ENCODE results near the gene SPRY2. TPM values are rescaled to one million over a fixed set of nuclear protein-coding genes. Genes with fewer than 3 reads are reported as not detected.

The SPRY2 gene
- total RNA-seq, 4 donors from 2014 or later: 44.3 to 46.1 (median 44.7) TPM

DNA sequence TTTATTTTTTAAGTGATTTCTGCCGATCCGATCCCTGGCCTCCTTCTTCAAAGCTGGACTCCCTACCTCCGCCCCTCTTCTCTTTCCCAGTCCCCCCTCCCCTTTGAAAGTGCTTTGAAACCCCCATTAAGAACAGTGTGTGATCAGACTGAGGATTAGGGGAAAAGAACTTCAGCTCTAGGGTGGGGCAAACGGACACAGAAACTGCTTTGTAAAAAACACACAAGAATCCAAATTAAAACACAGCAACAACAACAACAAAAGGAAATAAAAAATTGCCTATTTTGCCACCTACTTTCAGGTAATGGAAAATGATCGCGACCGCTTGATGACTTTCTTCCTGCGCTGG, 1.4 kb downstream of the SPRY2 start:
- 0% methylated on average over 8 of the region's 8 CpGs for WGBS
- Histone ChIP-seq H3K27ac (replicated peaks in 1 of 4) (peak overlapping the region; percentile 89 to 94 (median 91)), H3K9me3 (no peaks in the 10 kb centered on the region), H3K27me3 (no peaks in the 10 kb centered on the region), H3K36me3 (peaks cover 8 to 30% (median 13%) of the 10 kb centered on the region in 4 donors), H3K4me3 (peak overlapping the region; percentile 79 to 96 (median 88)), H3K4me1 (peaks cover 21 to 42% (median 37%) of the 10 kb centered on the region in 4 donors)
- no peak for DNase-seq (ENCODE audit: extremely low spot score)
- TF ChIP-seq POLR2A (IDR thresholded peaks at IDR 0.05; ENCODE audit: low read depth) (no peak), EP300 (IDR thresholded peaks at IDR 0.05) (no peak), POLR2AphosphoS5 (IDR thresholded peaks at IDR 0.05) (no peak)
- TF ChIP-seq, protein P1, sequence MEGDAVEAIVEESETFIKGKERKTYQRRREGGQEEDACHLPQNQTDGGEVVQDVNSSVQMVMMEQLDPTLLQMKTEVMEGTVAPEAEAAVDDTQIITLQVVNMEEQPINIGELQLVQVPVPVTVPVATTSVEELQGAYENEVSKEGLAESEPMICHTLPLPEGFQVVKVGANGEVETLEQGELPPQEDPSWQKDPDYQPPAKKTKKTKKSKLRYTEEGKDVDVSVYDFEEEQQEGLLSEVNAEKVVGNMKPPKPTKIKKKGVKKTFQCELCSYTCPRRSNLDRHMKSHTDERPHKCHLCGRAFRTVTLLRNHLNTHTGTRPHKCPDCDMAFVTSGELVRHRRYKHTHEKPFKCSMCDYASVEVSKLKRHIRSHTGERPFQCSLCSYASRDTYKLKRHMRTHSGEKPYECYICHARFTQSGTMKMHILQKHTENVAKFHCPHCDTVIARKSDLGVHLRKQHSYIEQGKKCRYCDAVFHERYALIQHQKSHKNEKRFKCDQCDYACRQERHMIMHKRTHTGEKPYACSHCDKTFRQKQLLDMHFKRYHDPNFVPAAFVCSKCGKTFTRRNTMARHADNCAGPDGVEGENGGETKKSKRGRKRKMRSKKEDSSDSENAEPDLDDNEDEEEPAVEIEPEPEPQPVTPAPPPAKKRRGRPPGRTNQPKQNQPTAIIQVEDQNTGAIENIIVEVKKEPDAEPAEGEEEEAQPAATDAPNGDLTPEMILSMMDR (IDR thresholded peaks at IDR 0.05): no peak
- intact Hi-C loops (cut with DNase I): loop anchor here (10.0 kb wide), 1 partner anchor 935 kb away; the partner anchor contains the start of gene RBM26

DNA sequence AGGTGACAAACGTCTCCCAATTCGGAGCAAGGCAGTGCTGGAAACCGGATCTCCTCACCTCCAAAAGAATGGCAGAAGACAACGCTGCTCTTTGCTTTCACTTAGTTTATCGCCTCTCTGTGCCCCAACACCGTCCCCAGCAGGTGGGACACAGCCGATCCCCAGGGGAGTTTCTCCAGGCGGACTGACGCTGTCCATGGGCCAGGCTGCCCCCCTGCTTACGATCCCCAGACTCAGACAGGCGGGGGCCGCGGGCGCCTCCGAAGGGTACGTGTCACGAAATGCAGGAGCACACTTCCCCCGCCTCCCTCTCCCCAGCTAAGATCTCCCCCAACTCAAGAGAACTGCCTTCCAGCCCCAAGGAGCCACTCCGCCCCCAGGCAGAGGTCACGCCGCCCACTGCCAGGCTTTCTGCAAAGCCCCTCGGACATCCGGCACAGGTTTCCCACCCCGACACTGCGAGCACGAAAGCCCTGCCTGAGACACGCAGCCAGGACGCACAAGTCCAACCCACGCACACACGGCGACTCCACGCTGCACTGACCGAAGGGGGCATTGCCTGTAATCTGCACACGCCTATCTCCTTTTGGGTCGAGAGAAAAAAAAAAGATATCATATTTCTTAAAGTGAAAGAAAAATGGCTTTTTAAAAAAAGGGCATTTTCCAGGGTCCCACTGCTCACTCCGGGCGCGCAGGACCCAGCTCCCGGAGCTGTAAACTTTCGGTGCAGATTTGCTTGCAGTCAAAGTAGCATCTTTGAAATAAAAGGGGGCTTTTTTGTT, 2.0 kb downstream of the SPRY2 start:
- Histone ChIP-seq H3K36me3 (peaks cover 8 to 34% (median 13%) of the 10 kb centered on the region in 4 donors), H3K27me3 (no peaks in the 10 kb centered on the region), H3K27ac (replicated peaks in 1 of 4) (peak overlapping the region; percentile 89 to 94 (median 91)), H3K4me3 (peak overlapping the region; percentile 79 to 96 (median 88)), H3K4me1 (peaks cover 21 to 42% (median 37%) of the 10 kb centered on the region in 4 donors), H3K9me3 (no peaks in the 10 kb centered on the region)
- intact Hi-C loops (cut with DNase I): loop anchor here (10.0 kb wide), 1 partner anchor 934 kb away; the partner anchor contains the start of gene RBM26
- under 1% methylated on average over 26 of the region's 40 CpGs for WGBS
- DNase-seq (ENCODE audit: extremely low spot score): peak; percentile 93
- TF ChIP-seq EP300 (IDR thresholded peaks at IDR 0.05) (no peak), POLR2AphosphoS5 (IDR thresholded peaks at IDR 0.05) (peak; percentile 69 to 71), POLR2A (IDR thresholded peaks at IDR 0.05; ENCODE audit: low read depth) (no peak)
- TF ChIP-seq, protein P1 (IDR thresholded peaks at IDR 0.05): peak in 1 of 3 experiments; percentile 18

- intact Hi-C loops (cut with DNase I): loop anchor here (10.0 kb wide), 1 partner anchor 933 kb away; the partner anchor contains the start of gene RBM26
- H3K4me3 ChIP-seq: peak overlapping the region; percentile 79 to 96 (median 88)
- peaks cover 8 to 49% (median 19%) of the 10 kb centered on the region in 4 donors for H3K36me3 ChIP-seq
- 80% methylated on average over 25 of the region's 26 CpGs for WGBS
- peak overlapping the region; percentile 89 to 94 (median 91) for H3K27ac ChIP-seq (replicated peaks in 1 of 4)
- no peak for DNase-seq (ENCODE audit: extremely low spot score)
- no peaks in the 10 kb centered on the region for H3K27me3 ChIP-seq
- peaks cover 14 to 35% (median 29%) of the 10 kb centered on the region in 4 donors for H3K4me1 ChIP-seq
- no peak for TF ChIP-seq POLR2AphosphoS5 (IDR thresholded peaks at IDR 0.05)
- no peak for TF ChIP-seq POLR2A (IDR thresholded peaks at IDR 0.05; ENCODE audit: low read depth)
- TF ChIP-seq, protein P1 (IDR thresholded peaks at IDR 0.05): no peak
- TF ChIP-seq EP300 (IDR thresholded peaks at IDR 0.05): no peak
- no peaks in the 10 kb centered on the region for H3K9me3 ChIP-seq
Observed at GRCh38 chr13:80337288-80338081, 3.4 kb downstream of the SPRY2 start.

DNA sequence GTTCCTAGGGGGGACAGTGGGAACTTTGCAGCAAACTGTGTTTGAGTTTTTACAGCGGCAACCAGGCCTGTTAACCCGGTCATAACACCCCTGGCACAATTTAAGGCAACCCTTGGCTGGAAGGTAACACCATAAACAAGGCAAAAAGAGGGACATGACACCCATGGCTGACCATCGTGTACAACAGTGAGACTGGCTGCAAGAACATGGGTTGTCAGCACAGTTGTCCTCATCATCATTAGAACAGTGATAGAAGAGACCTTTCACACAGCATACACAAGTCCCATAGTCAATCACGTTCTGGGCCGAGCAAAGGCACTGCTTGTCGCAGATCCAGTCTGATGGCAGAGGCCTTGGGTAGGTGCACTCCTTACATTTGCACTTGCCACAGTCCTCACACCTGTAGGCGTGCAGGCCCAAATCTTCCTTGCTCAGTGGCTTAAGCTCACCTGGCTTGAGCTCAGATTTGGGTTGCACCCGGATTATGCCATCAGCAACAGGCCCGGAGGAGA, 4.1 kb downstream of the SPRY2 start:
- H3K27me3 ChIP-seq: no peaks in the 10 kb centered on the region
- DNase-seq (ENCODE audit: extremely low spot score): no peak
- no peaks in the 10 kb centered on the region for H3K9me3 ChIP-seq
- intact Hi-C loops (cut with DNase I): loop anchor here (10.0 kb wide), 1 partner anchor 932 kb away; the partner anchor contains the start of gene RBM26
- TF ChIP-seq, protein P1 (IDR thresholded peaks at IDR 0.05): no peak
- no peak for TF ChIP-seq POLR2AphosphoS5 (IDR thresholded peaks at IDR 0.05)
- TF ChIP-seq EP300 (IDR thresholded peaks at IDR 0.05): no peak
- H3K27ac ChIP-seq (replicated peaks in 1 of 4): peak overlapping the region; percentile 53 to 93 (median 89)
- H3K4me3 ChIP-seq: peak overlapping the region; percentile 79 to 96 (median 88)
- WGBS: 59% methylated on average over 7 of the region's 9 CpGs
- peaks cover 10 to 30% (median 23%) of the 10 kb centered on the region in 4 donors for H3K4me1 ChIP-seq
- H3K36me3 ChIP-seq: peaks cover 8 to 49% (median 19%) of the 10 kb centered on the region in 4 donors
